ENCODE data around the gene RAP1GAP2.

Gene RAP1GAP2

GRCh38 chr17:2795441-2796163 lies 636 bp upstream of the RAP1GAP2 start:
- no peak overlapping the region for H2BK120ac ChIP-seq (ENCODE audit: insufficient read depth, low read length, poor library complexity)
- no peaks in the 10 kb centered on the region for H3K79me2 ChIP-seq (ENCODE audit: control insufficient read depth, insufficient read depth, low read length, poor library complexity)
- H3K4me2 ChIP-seq (ENCODE audit: low read length) = no peak overlapping the region
- no peaks in the 10 kb centered on the region for H3K79me1 ChIP-seq (ENCODE audit: low read length)
- no peak overlapping the region for H3K27ac ChIP-seq (ENCODE audit: low read depth, low read length)
- no peak overlapping the region for H2AK5ac ChIP-seq (ENCODE audit: low read length)
- no peak overlapping the region for H3K14ac ChIP-seq (ENCODE audit: low read length)
- no peak overlapping the region for H4K91ac ChIP-seq (ENCODE audit: low read depth, low read length)
- peaks cover 7% of the 10 kb centered on the region for H3K9me3 ChIP-seq (ENCODE audit: insufficient read depth, low read depth, low read length)
- H3K18ac ChIP-seq (ENCODE audit: low read length) = no peak overlapping the region
- H3K4me1 ChIP-seq (ENCODE audit: control insufficient read depth in 1 of 2, insufficient read depth in 2 of 2, low read length in 2 of 2) = no peaks in the 10 kb centered on the region
- no peak overlapping the region for H4K12ac ChIP-seq (ENCODE audit: low read depth, low read length)
- H2BK12ac ChIP-seq (ENCODE audit: low read length) = no peak overlapping the region
- H2AFZ ChIP-seq (ENCODE audit: insufficient read depth, low read length, poor library complexity) = no peak overlapping the region
- no peak overlapping the region for H4K8ac ChIP-seq (ENCODE audit: low read depth, low read length)
- H3K9ac ChIP-seq (ENCODE audit: low read length) = no peak overlapping the region
- no CpG with 5 or more reads among the region's 28 CpGs for WGBS (ENCODE audit: extremely low coverage, insufficient coverage, insufficient read length)
- peak overlapping the region; percentile 8 for H3K4me3 ChIP-seq (ENCODE audit: low read depth, low read length)
- no peak overlapping the region for H2BK5ac ChIP-seq (ENCODE audit: low read depth, low read length, poor library complexity)
- H3K4ac ChIP-seq (ENCODE audit: low read depth, low read length) = no peak overlapping the region
- no peak overlapping the region for H3K23ac ChIP-seq (ENCODE audit: low read length)
- no peaks in the 10 kb centered on the region for H3K27me3 ChIP-seq (ENCODE audit: insufficient read depth, low read length)
- DNase-seq = no peak
- no peaks in the 10 kb centered on the region for H3K36me3 ChIP-seq (ENCODE audit: control insufficient read depth in 1 of 2, insufficient read depth in 2 of 2, low read length in 2 of 2)

- H2BK5ac ChIP-seq (ENCODE audit: low read depth, low read length, poor library complexity) = no peak overlapping the region
- H3K4me1 ChIP-seq (ENCODE audit: control insufficient read depth in 1 of 2, insufficient read depth in 2 of 2, low read length in 2 of 2) = no peaks in the 10 kb centered on the region
- no peak overlapping the region for H3K27ac ChIP-seq (ENCODE audit: low read depth, low read length)
- no peak overlapping the region for H2AFZ ChIP-seq (ENCODE audit: insufficient read depth, low read length, poor library complexity)
- no peak overlapping the region for H3K23ac ChIP-seq (ENCODE audit: low read length)
- no peak overlapping the region for H3K18ac ChIP-seq (ENCODE audit: low read length)
- no peaks in the 10 kb centered on the region for H3K36me3 ChIP-seq (ENCODE audit: control insufficient read depth in 1 of 2, insufficient read depth in 2 of 2, low read length in 2 of 2)
- no peak overlapping the region for H3K4ac ChIP-seq (ENCODE audit: low read depth, low read length)
- no peak overlapping the region for H3K4me2 ChIP-seq (ENCODE audit: low read length)
- H3K79me1 ChIP-seq (ENCODE audit: low read length) = no peaks in the 10 kb centered on the region
- H3K9me3 ChIP-seq (ENCODE audit: insufficient read depth, low read depth, low read length) = peaks cover 7% of the 10 kb centered on the region
- no peak overlapping the region for H2AK5ac ChIP-seq (ENCODE audit: low read length)
- no peak overlapping the region for H3K4me3 ChIP-seq (ENCODE audit: low read depth, low read length)
- no CpG with 5 or more reads among the region's 15 CpGs for WGBS (ENCODE audit: extremely low coverage, insufficient coverage, insufficient read length)
- H3K27me3 ChIP-seq (ENCODE audit: insufficient read depth, low read length) = no peaks in the 10 kb centered on the region
- DNase-seq = no peak
- no peak overlapping the region for H4K8ac ChIP-seq (ENCODE audit: low read depth, low read length)
- H2BK12ac ChIP-seq (ENCODE audit: low read length) = no peak overlapping the region
- no peak overlapping the region for H3K9ac ChIP-seq (ENCODE audit: low read length)
- H2BK120ac ChIP-seq (ENCODE audit: insufficient read depth, low read length, poor library complexity) = no peak overlapping the region
- H3K79me2 ChIP-seq (ENCODE audit: control insufficient read depth, insufficient read depth, low read length, poor library complexity) = no peaks in the 10 kb centered on the region
- no peak overlapping the region for H4K12ac ChIP-seq (ENCODE audit: low read depth, low read length)
- H4K91ac ChIP-seq (ENCODE audit: low read depth, low read length) = no peak overlapping the region
- H3K14ac ChIP-seq (ENCODE audit: low read length) = no peak overlapping the region
Measured at GRCh38 chr17:2797226-2797625, 988 bp downstream of the RAP1GAP2 start.

- Histone ChIP-seq H3K4me1 (ENCODE audit: control insufficient read depth in 1 of 2, insufficient read depth in 2 of 2, low read length in 2 of 2) (no peaks in the 10 kb centered on the region), H3K79me2 (ENCODE audit: control insufficient read depth, insufficient read depth, low read length, poor library complexity) (no peaks in the 10 kb centered on the region), H3K9ac (ENCODE audit: low read length) (no peak overlapping the region), H3K27me3 (ENCODE audit: insufficient read depth, low read length) (no peaks in the 10 kb centered on the region), H4K12ac (ENCODE audit: low read depth, low read length) (no peak overlapping the region), H3K9me3 (ENCODE audit: insufficient read depth, low read depth, low read length) (peaks cover 7% of the 10 kb centered on the region), H3K4me3 (ENCODE audit: low read depth, low read length) (no peak overlapping the region), H3K27ac (ENCODE audit: low read depth, low read length) (no peak overlapping the region), H2AFZ (ENCODE audit: insufficient read depth, low read length, poor library complexity) (no peak overlapping the region), H3K18ac (ENCODE audit: low read length) (no peak overlapping the region), H3K36me3 (ENCODE audit: control insufficient read depth in 1 of 2, insufficient read depth in 2 of 2, low read length in 2 of 2) (no peaks in the 10 kb centered on the region), H4K8ac (ENCODE audit: low read depth, low read length) (no peak overlapping the region), H3K4me2 (ENCODE audit: low read length) (no peak overlapping the region), H3K14ac (ENCODE audit: low read length) (no peak overlapping the region), H2BK120ac (ENCODE audit: insufficient read depth, low read length, poor library complexity) (no peak overlapping the region), H2BK12ac (ENCODE audit: low read length) (no peak overlapping the region), H3K23ac (ENCODE audit: low read length) (no peak overlapping the region), H3K79me1 (ENCODE audit: low read length) (no peaks in the 10 kb centered on the region), H2BK5ac (ENCODE audit: low read depth, low read length, poor library complexity) (no peak overlapping the region), H2AK5ac (ENCODE audit: low read length) (no peak overlapping the region), H4K91ac (ENCODE audit: low read depth, low read length) (no peak overlapping the region), H3K4ac (ENCODE audit: low read depth, low read length) (no peak overlapping the region)
- no CpG with 5 or more reads among the region's 11 CpGs for WGBS (ENCODE audit: extremely low coverage, insufficient coverage, insufficient read length)
- no peak for DNase-seq
Measured at GRCh38 chr17:2797637-2798036, 1.4 kb downstream of the RAP1GAP2 start.

GRCh38 chr17:2798188-2798587 lies 1.9 kb downstream of the RAP1GAP2 start:
- Histone ChIP-seq H3K36me3 (ENCODE audit: control insufficient read depth in 1 of 2, insufficient read depth in 2 of 2, low read length in 2 of 2) (no peaks in the 10 kb centered on the region), H4K12ac (ENCODE audit: low read depth, low read length) (no peak overlapping the region), H2BK5ac (ENCODE audit: low read depth, low read length, poor library complexity) (no peak overlapping the region), H3K9me3 (ENCODE audit: insufficient read depth, low read depth, low read length) (peaks cover 7% of the 10 kb centered on the region), H3K79me2 (ENCODE audit: control insufficient read depth, insufficient read depth, low read length, poor library complexity) (no peaks in the 10 kb centered on the region), H3K18ac (ENCODE audit: low read length) (no peak overlapping the region), H2AK5ac (ENCODE audit: low read length) (no peak overlapping the region), H3K4me3 (ENCODE audit: low read depth, low read length) (no peak overlapping the region), H3K79me1 (ENCODE audit: low read length) (no peaks in the 10 kb centered on the region), H3K27me3 (ENCODE audit: insufficient read depth, low read length) (no peaks in the 10 kb centered on the region), H3K4me2 (ENCODE audit: low read length) (no peak overlapping the region), H3K9ac (ENCODE audit: low read length) (no peak overlapping the region), H4K91ac (ENCODE audit: low read depth, low read length) (no peak overlapping the region), H3K23ac (ENCODE audit: low read length) (no peak overlapping the region), H2AFZ (ENCODE audit: insufficient read depth, low read length, poor library complexity) (no peak overlapping the region), H2BK120ac (ENCODE audit: insufficient read depth, low read length, poor library complexity) (no peak overlapping the region), H3K14ac (ENCODE audit: low read length) (no peak overlapping the region), H3K27ac (ENCODE audit: low read depth, low read length) (no peak overlapping the region), H3K4me1 (ENCODE audit: control insufficient read depth in 1 of 2, insufficient read depth in 2 of 2, low read length in 2 of 2) (no peaks in the 10 kb centered on the region), H3K4ac (ENCODE audit: low read depth, low read length) (no peak overlapping the region), H2BK12ac (ENCODE audit: low read length) (no peak overlapping the region), H4K8ac (ENCODE audit: low read depth, low read length) (no peak overlapping the region)
- WGBS (ENCODE audit: extremely low coverage, insufficient coverage, insufficient read length) = no CpG with 5 or more reads among the region's 11 CpGs
- DNase-seq = no peak
